ENCODE data around the gene GMFB. TPM values are rescaled to one million over a fixed set of nuclear protein-coding genes. Genes with fewer than 3 reads are reported as not detected.

The GMFB gene
- total RNA-seq, 1 experiment from 2014 or later, result 79.2 TPM

DNA sequence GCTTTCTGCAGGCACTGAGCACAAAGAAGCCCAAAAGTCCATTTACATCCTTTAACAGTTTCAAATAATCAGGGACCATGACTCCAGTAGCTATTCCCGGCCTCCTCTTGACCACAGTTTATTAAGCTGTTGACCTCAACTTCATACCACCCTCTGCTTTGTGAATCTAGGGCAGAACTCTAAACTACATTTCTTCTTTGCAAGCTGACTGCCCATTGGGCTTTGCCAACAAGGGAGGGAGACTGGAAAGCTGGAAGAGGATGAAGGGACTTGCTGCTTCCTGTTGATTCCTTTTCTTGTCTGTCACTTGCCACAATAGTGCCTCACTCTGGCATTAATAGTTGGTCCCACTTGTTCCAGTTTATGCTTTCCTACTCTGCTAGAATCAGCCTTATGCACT lies 23.6 kb upstream of the GMFB start:
- Histone ChIP-seq H4K91ac (ENCODE audit: insufficient read length, low read depth, low read length) (no peak overlapping the region), H3K79me2 (ENCODE audit: insufficient read depth, low read length) (peaks cover 17% of the 10 kb centered on the region; the same call in 1 of the 2 replicates), H3K79me1 (ENCODE audit: insufficient read depth, low read depth, low read length, poor library complexity, severe bottlenecking) (peaks cover 5% of the 10 kb centered on the region), H2BK12ac (ENCODE audit: insufficient read length, low read depth, low read length) (no peak overlapping the region), H2AK5ac (ENCODE audit: insufficient read length, low read length) (no peak overlapping the region), H3K4me1 (ENCODE audit: insufficient read depth, low read length) (no peaks in the 10 kb centered on the region), H4K8ac (replicated peaks; ENCODE audit: insufficient read length, low read depth, low read length) (no peak overlapping the region), H3K23ac (ENCODE audit: insufficient read length, low read depth, low read length) (no peak overlapping the region), H3K4me2 (ENCODE audit: insufficient read depth, insufficient read length, low read length) (no peak overlapping the region), H2BK5ac (ENCODE audit: insufficient read length, low read length) (no peak overlapping the region), H2BK15ac (ENCODE audit: low read depth, low read length) (no peak overlapping the region), H3K9ac (ENCODE audit: extremely low read depth, insufficient read length, low read length) (no peak overlapping the region), H3K4ac (ENCODE audit: low read depth, low read length) (no peak overlapping the region), H3K14ac (ENCODE audit: insufficient read depth, low read length) (no peak overlapping the region), H4K5ac (ENCODE audit: insufficient read length, low read depth, low read length) (no peak overlapping the region), H3K27me3 (ENCODE audit: insufficient read depth, low read length) (no peaks in the 10 kb centered on the region), H2BK120ac (ENCODE audit: low read depth, low read length, poor library complexity, severe bottlenecking) (no peak overlapping the region), H3K9me3 (ENCODE audit: control insufficient read depth, low read depth, low read length) (no peaks in the 10 kb centered on the region), H3K56ac (ENCODE audit: insufficient read length, low read depth, low read length) (no peak overlapping the region), H4K20me1 (ENCODE audit: control insufficient read depth, insufficient read depth, insufficient read length) (no peaks in the 10 kb centered on the region), H3K27ac (ENCODE audit: insufficient read length, low read depth, low read length) (no peak overlapping the region), H3T11ph (ENCODE audit: low read length) (no peak overlapping the region), H3K23me2 (ENCODE audit: insufficient read length, low read depth, low read length, poor library complexity, severe bottlenecking) (peaks cover 6% of the 10 kb centered on the region), H3K18ac (ENCODE audit: insufficient read length, low read depth, low read length) (no peak overlapping the region), H2BK20ac (ENCODE audit: low read depth, low read length, poor library complexity, severe bottlenecking) (no peak overlapping the region), H2AFZ (ENCODE audit: low read length) (no peak overlapping the region)
- H3K4me3 Mint-ChIP-seq, result no peak overlapping the region
- H3K27me3 Mint-ChIP-seq (ENCODE audit: low read depth), result no peaks in the 10 kb centered on the region
- DNase-seq, result no peak
- TF ChIP-seq, protein P1, sequence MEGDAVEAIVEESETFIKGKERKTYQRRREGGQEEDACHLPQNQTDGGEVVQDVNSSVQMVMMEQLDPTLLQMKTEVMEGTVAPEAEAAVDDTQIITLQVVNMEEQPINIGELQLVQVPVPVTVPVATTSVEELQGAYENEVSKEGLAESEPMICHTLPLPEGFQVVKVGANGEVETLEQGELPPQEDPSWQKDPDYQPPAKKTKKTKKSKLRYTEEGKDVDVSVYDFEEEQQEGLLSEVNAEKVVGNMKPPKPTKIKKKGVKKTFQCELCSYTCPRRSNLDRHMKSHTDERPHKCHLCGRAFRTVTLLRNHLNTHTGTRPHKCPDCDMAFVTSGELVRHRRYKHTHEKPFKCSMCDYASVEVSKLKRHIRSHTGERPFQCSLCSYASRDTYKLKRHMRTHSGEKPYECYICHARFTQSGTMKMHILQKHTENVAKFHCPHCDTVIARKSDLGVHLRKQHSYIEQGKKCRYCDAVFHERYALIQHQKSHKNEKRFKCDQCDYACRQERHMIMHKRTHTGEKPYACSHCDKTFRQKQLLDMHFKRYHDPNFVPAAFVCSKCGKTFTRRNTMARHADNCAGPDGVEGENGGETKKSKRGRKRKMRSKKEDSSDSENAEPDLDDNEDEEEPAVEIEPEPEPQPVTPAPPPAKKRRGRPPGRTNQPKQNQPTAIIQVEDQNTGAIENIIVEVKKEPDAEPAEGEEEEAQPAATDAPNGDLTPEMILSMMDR (conservative IDR thresholded peaks at IDR 0.05), result no peak
- H3K27ac Mint-ChIP-seq, result no peak overlapping the region
- peaks cover 24 to 29% (median 26%) of the 10 kb centered on the region in 3 experiments for H3K36me3 Mint-ChIP-seq (ENCODE audit: insufficient read depth in 1 of 3, low read depth in 3 of 3)
- H3K4me1 Mint-ChIP-seq, result peaks cover 17 to 23% of the 10 kb centered on the region in 2 experiments
- no CpG with 5 or more reads among the region's 1 CpG for WGBS (ENCODE audit: extremely low coverage, insufficient read length, low lambda C conversion rate)
- H3K9me3 Mint-ChIP-seq, result peaks cover 10 to 12% of the 10 kb centered on the region in 2 experiments
